Stimulated activated CD4-positive, alpha-beta T cell treated with anti-CD3 and anti-CD28 coated beads, Interleukin-12 subunit alpha, Interleukin-12 subunit beta, amount 100 ng/mL, for 24 hours (primary cell): ENCODE measurements around the gene RFC1.
"Not testable (repeated sequence)": the region's sequence is repeated elsewhere in the genome, so short reads cannot be mapped to it uniquely, and the experiment has no call there.

Experiments
- DNase-seq, 2 experiments: peaks; one replicate each; pipeline ENCODE4 v3.0.0-alpha.2; 2020; ENCODE audit warnings: low read depth in 2 of 2

RFC1 gene

GRCh38 chr4:39365830-39366771, at the start of gene RFC1:
Gene RFC1, minus strand, starts transcription at chr4:39366362. Its CDS starts 121 bp downstream, at chr4:39366241.
- peak; percentile 88 to 94 for DNase-seq

GRCh38 chr4:39415678-39416283, 49.6 kb upstream of the RFC1 start:
- DNase-seq: no peak

- DNase-seq: not testable (repeated sequence)
These were observed 45.4 kb upstream of the RFC1 start for GRCh38 chr4:39411561-39411960.

- DNase-seq: no peak
These were observed 44.3 kb upstream of the RFC1 start for GRCh38 chr4:39410415-39410814.

GRCh38 chr4:39407584-39407885, 41.4 kb upstream of the RFC1 start:
- DNase-seq: no peak

- no peak for DNase-seq
These were observed 40.8 kb upstream of the RFC1 start, which contains the start of gene KLB for GRCh38 chr4:39406763-39407583. Gene KLB, plus strand, starts transcription at chr4:39406930. Its CDS starts 20 bp downstream, at chr4:39406950.

GRCh38 chr4:39401640-39402039, 35.5 kb upstream of the RFC1 start:
- not testable (repeated sequence) for DNase-seq

- no peak for DNase-seq
These were observed 28.5 kb upstream of the RFC1 start for GRCh38 chr4:39394706-39395105.

GRCh38 chr4:39390603-39391002, 24.4 kb upstream of the RFC1 start:
- DNase-seq: no peak

GRCh38 chr4:39384563-39384962, 18.4 kb upstream of the RFC1 start:
- DNase-seq: no peak

GRCh38 chr4:39383690-39384089, 17.5 kb upstream of the RFC1 start:
- DNase-seq: no peak

GRCh38 chr4:39375478-39375877, 9.3 kb upstream of the RFC1 start:
- no peak for DNase-seq

GRCh38 chr4:39371209-39371608, 5.0 kb upstream of the RFC1 start:
- DNase-seq: not testable (repeated sequence)

GRCh38 chr4:39369301-39369700, 3.1 kb upstream of the RFC1 start:
- DNase-seq: no peak

GRCh38 chr4:39367166-39367565, 1.0 kb upstream of the RFC1 start:
- DNase-seq: no peak

- no peak for DNase-seq
These were observed 802 bp downstream of the RFC1 start for GRCh38 chr4:39365360-39365759.

GRCh38 chr4:39363773-39364393, 2.3 kb downstream of the RFC1 start:
- DNase-seq: no peak

- no peak for DNase-seq
These were observed 3.3 kb downstream of the RFC1 start for GRCh38 chr4:39362827-39363226.

GRCh38 chr4:39360611-39361010, 5.6 kb downstream of the RFC1 start:
- DNase-seq: not testable (repeated sequence)

- no peak for DNase-seq
These were observed 9.2 kb downstream of the RFC1 start for GRCh38 chr4:39357002-39357401.

- DNase-seq: no peak
These were observed 12.0 kb downstream of the RFC1 start for GRCh38 chr4:39354254-39354552.
